Ovary (tissue), 3 donors: ENCODE data around the gene DCTD.

Source experiments
- EP300 ChIP-seq: sonication (generic); formaldehyde crosslinking; IDR thresholded peaks from one replicate; pipeline ENCODE4 v1.6.1; 2017; ENCODE audit warnings: antibody characterized with exemption
- POLR2A ChIP-seq: fragments of 450-650 bp; IDR thresholded peaks from one replicate; pipeline ENCODE4 v1.6.1; 2017; ENCODE audit warnings: antibody characterized with exemption, mild to moderate bottlenecking, moderate library complexity
- TF ChIP-seq, protein P1 (sequence below), 3 donors: fragments of 450-650 bp in 2 of 3; fragments of 200-600 bp in 1 of 3; IDR thresholded peaks; one replicate each; pipeline versions ENCODE4 v1.5.1 to v1.8.0; 2016 to 2022; ENCODE audit warnings: antibody characterized with exemption in 3 of 3, mild to moderate bottlenecking in 1 of 3
- donor health status: DM: no; HTN: no; CAD: no.

DNA sequence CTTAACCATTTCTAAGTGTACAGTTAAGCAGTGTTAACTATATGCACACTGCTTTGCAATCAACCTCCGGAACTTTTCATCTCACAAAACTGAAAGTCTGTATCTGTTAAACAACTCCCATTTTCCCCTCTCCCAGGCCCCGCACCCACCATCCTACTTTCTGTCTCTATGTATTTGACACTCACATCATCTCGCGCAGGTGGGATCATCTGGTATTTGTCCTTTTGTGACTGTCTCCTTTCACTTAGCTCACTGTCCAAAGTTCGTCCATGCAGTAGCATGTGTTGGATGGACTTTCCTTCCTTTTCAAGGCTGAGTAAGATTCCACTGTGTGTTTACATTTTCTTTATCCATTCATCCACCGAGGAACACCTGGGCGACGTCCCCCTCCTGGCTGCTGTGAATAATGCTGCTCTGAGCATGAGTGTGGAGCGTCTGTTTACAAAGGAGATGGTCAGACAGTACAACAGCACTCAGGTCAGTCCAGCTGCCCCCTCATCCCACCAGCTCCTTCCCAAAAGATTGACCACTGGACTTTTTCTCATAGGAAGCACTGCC, 39.8 kb downstream of the DCTD start:
- TF ChIP-seq, protein P1, sequence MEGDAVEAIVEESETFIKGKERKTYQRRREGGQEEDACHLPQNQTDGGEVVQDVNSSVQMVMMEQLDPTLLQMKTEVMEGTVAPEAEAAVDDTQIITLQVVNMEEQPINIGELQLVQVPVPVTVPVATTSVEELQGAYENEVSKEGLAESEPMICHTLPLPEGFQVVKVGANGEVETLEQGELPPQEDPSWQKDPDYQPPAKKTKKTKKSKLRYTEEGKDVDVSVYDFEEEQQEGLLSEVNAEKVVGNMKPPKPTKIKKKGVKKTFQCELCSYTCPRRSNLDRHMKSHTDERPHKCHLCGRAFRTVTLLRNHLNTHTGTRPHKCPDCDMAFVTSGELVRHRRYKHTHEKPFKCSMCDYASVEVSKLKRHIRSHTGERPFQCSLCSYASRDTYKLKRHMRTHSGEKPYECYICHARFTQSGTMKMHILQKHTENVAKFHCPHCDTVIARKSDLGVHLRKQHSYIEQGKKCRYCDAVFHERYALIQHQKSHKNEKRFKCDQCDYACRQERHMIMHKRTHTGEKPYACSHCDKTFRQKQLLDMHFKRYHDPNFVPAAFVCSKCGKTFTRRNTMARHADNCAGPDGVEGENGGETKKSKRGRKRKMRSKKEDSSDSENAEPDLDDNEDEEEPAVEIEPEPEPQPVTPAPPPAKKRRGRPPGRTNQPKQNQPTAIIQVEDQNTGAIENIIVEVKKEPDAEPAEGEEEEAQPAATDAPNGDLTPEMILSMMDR (IDR thresholded peaks at IDR 0.05), result no peak
- no peak for TF ChIP-seq POLR2A
- TF ChIP-seq EP300, result no peak
